ENCODE data around the gene KLHL1. TPM values are rescaled to one million over a fixed set of nuclear protein-coding genes. Genes with fewer than 3 reads are reported as not detected.

The KLHL1 gene
- polyA plus RNA-seq, 1 donor from 2014 or later, result 15.5 TPM

- Histone ChIP-seq H3K36me3 (ENCODE audit: insufficient read depth, low read length) (no peaks in the 10 kb centered on the region), H3K4me2 (ENCODE audit: low read length) (no peak overlapping the region), H3K79me2 (replicated peaks; ENCODE audit: insufficient read depth, low read length) (no peaks in the 10 kb centered on the region), H3K27me3 (ENCODE audit: insufficient read depth, low read depth, low read length) (no peaks in the 10 kb centered on the region), H3F3A (ENCODE audit: insufficient read depth, low read length, poor library complexity, severe bottlenecking) (no peaks in the 10 kb centered on the region), H3K4me3 (ENCODE audit: low read length) (no peak overlapping the region), H3K27ac (ENCODE audit: low read length) (no peak overlapping the region), H3K9ac (ENCODE audit: low read length) (no peak overlapping the region), H3K9me2 (ENCODE audit: insufficient read depth, low read length) (no peaks in the 10 kb centered on the region), H2AFZ (ENCODE audit: low read depth, low read length) (no peak overlapping the region), H3K9me3 (ENCODE audit: low read length) (no peaks in the 10 kb centered on the region), H4K20me1 (ENCODE audit: insufficient read depth) (no peaks in the 10 kb centered on the region)
- no peak for TF ChIP-seq EP300 (conservative IDR thresholded peaks at IDR 0.05; ENCODE audit: poor library complexity, severe bottlenecking)
- no peak for TF ChIP-seq EZH2 (IDR thresholded peaks at IDR 0.05; ENCODE audit: borderline replicate concordance, insufficient read depth, low read length, poor library complexity, severe bottlenecking)
- TF ChIP-seq TAF1 (IDR thresholded peaks at IDR 0.05; ENCODE audit: low read depth), result no peak
- TF ChIP-seq RAD21 (conservative IDR thresholded peaks at IDR 0.05), result no peak
- TF ChIP-seq, protein P1, sequence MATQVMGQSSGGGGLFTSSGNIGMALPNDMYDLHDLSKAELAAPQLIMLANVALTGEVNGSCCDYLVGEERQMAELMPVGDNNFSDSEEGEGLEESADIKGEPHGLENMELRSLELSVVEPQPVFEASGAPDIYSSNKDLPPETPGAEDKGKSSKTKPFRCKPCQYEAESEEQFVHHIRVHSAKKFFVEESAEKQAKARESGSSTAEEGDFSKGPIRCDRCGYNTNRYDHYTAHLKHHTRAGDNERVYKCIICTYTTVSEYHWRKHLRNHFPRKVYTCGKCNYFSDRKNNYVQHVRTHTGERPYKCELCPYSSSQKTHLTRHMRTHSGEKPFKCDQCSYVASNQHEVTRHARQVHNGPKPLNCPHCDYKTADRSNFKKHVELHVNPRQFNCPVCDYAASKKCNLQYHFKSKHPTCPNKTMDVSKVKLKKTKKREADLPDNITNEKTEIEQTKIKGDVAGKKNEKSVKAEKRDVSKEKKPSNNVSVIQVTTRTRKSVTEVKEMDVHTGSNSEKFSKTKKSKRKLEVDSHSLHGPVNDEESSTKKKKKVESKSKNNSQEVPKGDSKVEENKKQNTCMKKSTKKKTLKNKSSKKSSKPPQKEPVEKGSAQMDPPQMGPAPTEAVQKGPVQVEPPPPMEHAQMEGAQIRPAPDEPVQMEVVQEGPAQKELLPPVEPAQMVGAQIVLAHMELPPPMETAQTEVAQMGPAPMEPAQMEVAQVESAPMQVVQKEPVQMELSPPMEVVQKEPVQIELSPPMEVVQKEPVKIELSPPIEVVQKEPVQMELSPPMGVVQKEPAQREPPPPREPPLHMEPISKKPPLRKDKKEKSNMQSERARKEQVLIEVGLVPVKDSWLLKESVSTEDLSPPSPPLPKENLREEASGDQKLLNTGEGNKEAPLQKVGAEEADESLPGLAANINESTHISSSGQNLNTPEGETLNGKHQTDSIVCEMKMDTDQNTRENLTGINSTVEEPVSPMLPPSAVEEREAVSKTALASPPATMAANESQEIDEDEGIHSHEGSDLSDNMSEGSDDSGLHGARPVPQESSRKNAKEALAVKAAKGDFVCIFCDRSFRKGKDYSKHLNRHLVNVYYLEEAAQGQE (IDR thresholded peaks at IDR 0.05; ENCODE audit: borderline replicate concordance), result no peak
- no peak for TF ChIP-seq SMC3 (conservative IDR thresholded peaks at IDR 0.05; ENCODE audit: poor library complexity)
- TF ChIP-seq POLR2AphosphoS5 (IDR thresholded peaks at IDR 0.05), result no peak
- TF ChIP-seq MXI1 (conservative IDR thresholded peaks at IDR 0.05; ENCODE audit: poor library complexity, severe bottlenecking), result no peak
- TF ChIP-seq, protein P2, sequence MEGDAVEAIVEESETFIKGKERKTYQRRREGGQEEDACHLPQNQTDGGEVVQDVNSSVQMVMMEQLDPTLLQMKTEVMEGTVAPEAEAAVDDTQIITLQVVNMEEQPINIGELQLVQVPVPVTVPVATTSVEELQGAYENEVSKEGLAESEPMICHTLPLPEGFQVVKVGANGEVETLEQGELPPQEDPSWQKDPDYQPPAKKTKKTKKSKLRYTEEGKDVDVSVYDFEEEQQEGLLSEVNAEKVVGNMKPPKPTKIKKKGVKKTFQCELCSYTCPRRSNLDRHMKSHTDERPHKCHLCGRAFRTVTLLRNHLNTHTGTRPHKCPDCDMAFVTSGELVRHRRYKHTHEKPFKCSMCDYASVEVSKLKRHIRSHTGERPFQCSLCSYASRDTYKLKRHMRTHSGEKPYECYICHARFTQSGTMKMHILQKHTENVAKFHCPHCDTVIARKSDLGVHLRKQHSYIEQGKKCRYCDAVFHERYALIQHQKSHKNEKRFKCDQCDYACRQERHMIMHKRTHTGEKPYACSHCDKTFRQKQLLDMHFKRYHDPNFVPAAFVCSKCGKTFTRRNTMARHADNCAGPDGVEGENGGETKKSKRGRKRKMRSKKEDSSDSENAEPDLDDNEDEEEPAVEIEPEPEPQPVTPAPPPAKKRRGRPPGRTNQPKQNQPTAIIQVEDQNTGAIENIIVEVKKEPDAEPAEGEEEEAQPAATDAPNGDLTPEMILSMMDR (IDR thresholded peaks at IDR 0.05; ENCODE audit: poor library complexity, severe bottlenecking), result no peak
Measured at GRCh38 chr13:69879936-69880335, 228.3 kb downstream of the KLHL1 start.

GRCh38 chr13:69872321-69873047, 235.8 kb downstream of the KLHL1 start:
- Histone ChIP-seq H2AFZ (ENCODE audit: low read depth, low read length) (no peak overlapping the region), H3K9me2 (ENCODE audit: insufficient read depth, low read length) (no peaks in the 10 kb centered on the region)

More at GRCh38 chr13:69872321-69873047, 235.8 kb downstream of the KLHL1 start:
- no peaks in the 10 kb centered on the region for H4K20me1 ChIP-seq (ENCODE audit: insufficient read depth)
- TF ChIP-seq EP300 (conservative IDR thresholded peaks at IDR 0.05; ENCODE audit: poor library complexity, severe bottlenecking), result no peak
- TF ChIP-seq POLR2AphosphoS5 (IDR thresholded peaks at IDR 0.05), result no peak
- no peak for TF ChIP-seq TAF1 (IDR thresholded peaks at IDR 0.05; ENCODE audit: low read depth)
- TF ChIP-seq MXI1 (conservative IDR thresholded peaks at IDR 0.05; ENCODE audit: poor library complexity, severe bottlenecking), result no peak
- TF ChIP-seq EZH2 (IDR thresholded peaks at IDR 0.05; ENCODE audit: borderline replicate concordance, insufficient read depth, low read length, poor library complexity, severe bottlenecking), result no peak
- TF ChIP-seq RAD21 (conservative IDR thresholded peaks at IDR 0.05), result no peak
- TF ChIP-seq, protein P1 (IDR thresholded peaks at IDR 0.05; ENCODE audit: borderline replicate concordance), result no peak
- TF ChIP-seq SMC3 (conservative IDR thresholded peaks at IDR 0.05; ENCODE audit: poor library complexity), result no peak
- TF ChIP-seq, protein P2 (IDR thresholded peaks at IDR 0.05; ENCODE audit: poor library complexity, severe bottlenecking), result no peak
- no peak overlapping the region for H3K27ac ChIP-seq (ENCODE audit: low read length)
- no peak overlapping the region for H3K4me3 ChIP-seq (ENCODE audit: low read length)
- H3K9me3 ChIP-seq (ENCODE audit: low read length), result no peaks in the 10 kb centered on the region
- H3K4me2 ChIP-seq (ENCODE audit: low read length), result no peak overlapping the region
- H3K36me3 ChIP-seq (ENCODE audit: insufficient read depth, low read length), result no peaks in the 10 kb centered on the region
- no peaks in the 10 kb centered on the region for H3K79me2 ChIP-seq (replicated peaks; ENCODE audit: insufficient read depth, low read length)
- no peaks in the 10 kb centered on the region for H3K27me3 ChIP-seq (ENCODE audit: insufficient read depth, low read depth, low read length)
- H3F3A ChIP-seq (ENCODE audit: insufficient read depth, low read length, poor library complexity, severe bottlenecking), result no peaks in the 10 kb centered on the region
- H3K9ac ChIP-seq (ENCODE audit: low read length), result no peak overlapping the region

Measured in neural cell (in vitro differentiated cells).